Right atrium auricular region (tissue), 2 donors: ENCODE measurements around the gene TSN. TPM values are rescaled to one million over a fixed set of nuclear protein-coding genes. Genes with fewer than 3 reads are reported as not detected.
"Not testable (repeated sequence)": the region's sequence is repeated elsewhere in the genome, so short reads cannot be mapped to it uniquely, and the experiment has no call there.

ENCODE experiments used
- DNase-seq: peaks from one replicate; pipeline ENCODE4 v3.0.0-alpha.2; 2019; ENCODE audit warnings: low spot score
- H3K27ac ChIP-seq, 2 donors: fragments of 200-600 bp; sonication (generic); 1 replicate in 1 of 2; 2 replicates in 1 of 2; pipeline ENCODE4 v1.5.1; 2016 to 2019
- H3K27me3 ChIP-seq, 2 donors: fragments of 200-600 bp; sonication (generic); one replicate each; pipeline versions ENCODE4 v1.5.1 to v1.6.0; 2017 to 2019
- H3K36me3 ChIP-seq: fragments of 200-600 bp; sonication (generic); one replicate; pipeline ENCODE4 v1.5.1; 2016
- H3K4me1 ChIP-seq, 2 donors: fragments of 200-600 bp; sonication (generic); one replicate each; pipeline versions ENCODE4 v1.5.1 to v1.6.0; 2017 to 2019
- H3K4me3 ChIP-seq, 2 donors: fragments of 200-600 bp; sonication (generic); 1 replicate in 1 of 2; 2 replicates in 1 of 2; pipeline ENCODE4 v1.5.1; 2017 to 2019; ENCODE audit warnings: mild to moderate bottlenecking in 1 of 2, moderate library complexity in 1 of 2
- H3K9me3 ChIP-seq, 2 donors: fragments of 200-600 bp; sonication (generic); one replicate each; pipeline ENCODE4 v1.5.1; 2019
- total RNA-seq, 2 donors: library from RNA; depleted of rRNA; stranded (reverse); fragments of >200 nt; gene quantifications; one replicate each; pipeline ENCODE4 v1.1.0, GENCODE V29; 2016
- TF ChIP-seq, protein P1 (sequence below), 2 donors: fragments of 200-600 bp; sonication (generic); IDR thresholded peaks; one replicate each; pipeline ENCODE4 v1.5.1; 2019; ENCODE audit warnings: antibody characterized with exemption in 2 of 2

The TSN gene
- total RNA-seq, 2 donors from 2014 or later, result 22.4 to 30.9 TPM

DNA sequence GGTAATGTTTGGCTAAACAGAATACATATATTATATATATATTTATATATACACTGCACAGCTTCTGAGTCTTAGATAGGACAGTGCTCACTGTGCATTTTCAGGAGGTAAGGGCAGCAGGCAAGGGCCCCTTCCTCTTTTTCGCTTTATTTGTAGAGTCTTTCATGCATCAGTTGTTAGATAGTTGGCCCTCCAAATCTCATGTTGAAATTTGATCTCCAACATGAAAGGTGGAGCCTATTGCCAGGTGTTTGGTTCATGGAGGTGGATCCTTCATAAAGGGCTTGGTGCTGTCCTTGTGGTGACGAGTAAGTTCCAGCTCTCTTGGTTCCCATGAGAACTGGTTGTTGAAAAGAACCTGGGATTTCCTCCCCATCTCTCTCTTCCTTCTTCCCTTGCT lies 48.1 kb downstream of the TSN start:
- Histone ChIP-seq H3K36me3 (no peaks in the 10 kb centered on the region), H3K27me3 (no peaks in the 10 kb centered on the region), H3K4me3 (no peak overlapping the region), H3K4me1 (no peaks in the 10 kb centered on the region), H3K27ac (no peak overlapping the region), H3K9me3 (peaks cover 0 to 32% of the 10 kb centered on the region in 2 donors)
- DNase-seq, result no peak
- TF ChIP-seq, protein P1, sequence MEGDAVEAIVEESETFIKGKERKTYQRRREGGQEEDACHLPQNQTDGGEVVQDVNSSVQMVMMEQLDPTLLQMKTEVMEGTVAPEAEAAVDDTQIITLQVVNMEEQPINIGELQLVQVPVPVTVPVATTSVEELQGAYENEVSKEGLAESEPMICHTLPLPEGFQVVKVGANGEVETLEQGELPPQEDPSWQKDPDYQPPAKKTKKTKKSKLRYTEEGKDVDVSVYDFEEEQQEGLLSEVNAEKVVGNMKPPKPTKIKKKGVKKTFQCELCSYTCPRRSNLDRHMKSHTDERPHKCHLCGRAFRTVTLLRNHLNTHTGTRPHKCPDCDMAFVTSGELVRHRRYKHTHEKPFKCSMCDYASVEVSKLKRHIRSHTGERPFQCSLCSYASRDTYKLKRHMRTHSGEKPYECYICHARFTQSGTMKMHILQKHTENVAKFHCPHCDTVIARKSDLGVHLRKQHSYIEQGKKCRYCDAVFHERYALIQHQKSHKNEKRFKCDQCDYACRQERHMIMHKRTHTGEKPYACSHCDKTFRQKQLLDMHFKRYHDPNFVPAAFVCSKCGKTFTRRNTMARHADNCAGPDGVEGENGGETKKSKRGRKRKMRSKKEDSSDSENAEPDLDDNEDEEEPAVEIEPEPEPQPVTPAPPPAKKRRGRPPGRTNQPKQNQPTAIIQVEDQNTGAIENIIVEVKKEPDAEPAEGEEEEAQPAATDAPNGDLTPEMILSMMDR (IDR thresholded peaks at IDR 0.05), result no peak

DNA sequence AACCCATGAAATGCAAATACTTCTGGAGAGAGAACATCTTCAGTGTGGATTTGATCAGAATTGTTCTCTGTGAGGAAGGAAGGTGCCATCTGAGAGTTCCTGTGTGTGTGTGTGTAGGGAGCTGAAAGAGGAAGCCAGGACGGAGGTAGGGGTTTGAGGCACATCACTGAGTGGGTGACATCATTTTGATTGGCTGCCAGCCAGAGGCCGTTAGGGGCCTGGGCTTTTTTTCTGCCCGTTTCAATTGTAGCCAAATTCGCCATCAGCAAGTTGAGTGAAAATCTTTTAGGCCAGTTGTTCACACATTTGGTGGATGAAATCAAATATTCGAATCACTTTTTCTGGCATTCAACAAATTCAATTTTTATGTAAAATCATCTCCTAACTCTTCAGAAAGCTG lies 48.9 kb downstream of the TSN start:
- Histone ChIP-seq H3K9me3 (peaks cover 0 to 32% of the 10 kb centered on the region in 2 donors), H3K27ac (no peak overlapping the region)

GRCh38 chr2:121804997-121805765 lies 49.7 kb downstream of the TSN start:
- no peak overlapping the region for H3K4me3 ChIP-seq
- H3K27ac ChIP-seq, result no peak overlapping the region
- H3K27me3 ChIP-seq, result no peaks in the 10 kb centered on the region
- no peaks in the 10 kb centered on the region for H3K4me1 ChIP-seq
- no peak for DNase-seq
- TF ChIP-seq, protein P1 (IDR thresholded peaks at IDR 0.05), result no peak
- no peaks in the 10 kb centered on the region for H3K36me3 ChIP-seq
- peaks cover 0 to 32% of the 10 kb centered on the region in 2 donors for H3K9me3 ChIP-seq

More for the DNA sequence above, 48.9 kb downstream of the TSN start:
- no peaks in the 10 kb centered on the region for H3K27me3 ChIP-seq
- no peaks in the 10 kb centered on the region for H3K4me1 ChIP-seq
- DNase-seq, result no peak
- H3K36me3 ChIP-seq, result no peaks in the 10 kb centered on the region
- TF ChIP-seq, protein P1 (IDR thresholded peaks at IDR 0.05), result no peak
- H3K4me3 ChIP-seq, result no peak overlapping the region

- peak; percentile 4 for DNase-seq
- no peaks in the 10 kb centered on the region for H3K4me1 ChIP-seq
- peaks cover 0 to 27% of the 10 kb centered on the region in 2 donors for H3K9me3 ChIP-seq
- H3K36me3 ChIP-seq, result no peaks in the 10 kb centered on the region
- no peak overlapping the region for H3K4me3 ChIP-seq
- TF ChIP-seq, protein P1 (IDR thresholded peaks at IDR 0.05), result no peak
- H3K27me3 ChIP-seq, result no peaks in the 10 kb centered on the region
- no peak overlapping the region for H3K27ac ChIP-seq
These were observed 50.3 kb downstream of the TSN start for GRCh38 chr2:121805766-121806143.

DNA sequence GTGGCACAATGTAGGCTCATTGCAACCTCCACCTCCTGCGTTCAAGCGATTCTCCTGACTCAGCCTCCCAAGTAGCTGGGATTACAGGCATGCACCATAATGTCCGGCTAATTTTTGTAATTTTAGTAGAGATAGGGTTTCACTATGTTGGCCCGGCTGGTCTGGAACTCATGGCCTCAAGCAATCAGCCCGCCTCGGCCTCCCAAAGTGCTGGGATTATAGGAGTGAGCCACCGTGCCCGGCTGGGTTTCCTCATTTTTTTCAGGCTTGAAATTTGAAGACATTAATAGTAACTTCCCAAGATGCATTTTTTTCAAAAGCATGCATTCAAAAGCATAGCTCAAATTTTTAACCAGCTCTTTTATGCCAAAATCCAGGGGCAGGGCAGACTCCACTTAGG lies 52.3 kb downstream of the TSN start:
- not testable (repeated sequence) for H3K27me3 ChIP-seq, DNase-seq, H3K36me3 ChIP-seq, H3K9me3 ChIP-seq, H3K4me3 ChIP-seq, H3K27ac ChIP-seq
- H3K4me1 ChIP-seq, result peaks cover 0 to 12% of the 10 kb centered on the region in 2 donors

- Histone ChIP-seq H3K4me1 (peaks cover 0 to 12% of the 10 kb centered on the region in 2 donors), H3K27me3 (no peaks in the 10 kb centered on the region), H3K36me3 (no peaks in the 10 kb centered on the region), H3K9me3 (no peaks in the 10 kb centered on the region), H3K27ac (no peak overlapping the region), H3K4me3 (no peak overlapping the region)
- TF ChIP-seq, protein P1 (IDR thresholded peaks at IDR 0.05), result no peak
- no peak for DNase-seq
These were observed 54.2 kb downstream of the TSN start for GRCh38 chr2:121809607-121810006.
